Fibroblast of lung (primary cell): ENCODE results near the gene NCR2. TPM values are rescaled to one million over a fixed set of nuclear protein-coding genes. Genes with fewer than 3 reads are reported as not detected.

Experiments used
- DNase-seq, 2 donors: peaks; one replicate each; pipeline versions ENCODE4 v3.0.0 to v3.0.0-alpha.2; 2010; ENCODE audit warnings: low read depth in 2 of 2
- H2AFZ ChIP-seq: 2 replicates; pipeline ENCODE4 v1.5.1; 2012; ENCODE audit warnings: low read length, control low read depth, inconsistent platforms
- H3K27ac ChIP-seq: 2 replicates; pipeline ENCODE4 v1.5.1; 2011; ENCODE audit warnings: low read length, control low read depth; ENCODE audit not compliant: insufficient read depth
- H3K27me3 ChIP-seq: 2 replicates; pipeline ENCODE4 v1.5.1; 2011; ENCODE audit warnings: mild to moderate bottlenecking, low read length; ENCODE audit not compliant: control insufficient read depth, insufficient read depth
- H3K36me3 ChIP-seq: 2 replicates; pipeline ENCODE4 v1.5.1; 2011; ENCODE audit warnings: low read length; ENCODE audit not compliant: control insufficient read depth, insufficient read depth
- H3K4me1 ChIP-seq: 2 replicates; pipeline ENCODE4 v1.5.1; 2011; ENCODE audit warnings: low read length; ENCODE audit not compliant: control insufficient read depth, insufficient read depth; ENCODE audit errors: extremely low read depth
- H3K4me2 ChIP-seq: 2 replicates; pipeline ENCODE4 v1.5.1; 2011; ENCODE audit warnings: low read length, control low read depth; ENCODE audit not compliant: insufficient read depth; ENCODE audit errors: extremely low read depth
- H3K4me3 ChIP-seq, 4 experiments: fragments of 200-600 bp in 1 of 4; sonication (generic) in 1 of 4; replicated peaks in 1 of 4; 2 replicates each; pipeline ENCODE4 v1.5.1; 2011 to 2016; ENCODE audit warnings: low read length in 4 of 4, low read depth in 3 of 4, mild to moderate bottlenecking in 3 of 4, control low read depth in 2 of 4, inconsistent platforms in 1 of 4, mixed read lengths in 1 of 4; ENCODE audit not compliant: insufficient read depth in 1 of 4; ENCODE audit errors: control extremely low read depth in 1 of 4
- H3K79me2 ChIP-seq: 2 replicates; pipeline ENCODE4 v1.5.1; 2012; ENCODE audit warnings: mild to moderate bottlenecking, low read length, inconsistent platforms; ENCODE audit not compliant: control insufficient read depth, insufficient read depth
- H3K9ac ChIP-seq: 2 replicates; pipeline ENCODE4 v1.5.1; 2011; ENCODE audit warnings: mild to moderate bottlenecking, low read length, control low read depth; ENCODE audit not compliant: insufficient read depth
- H3K9me3 ChIP-seq: 2 replicates; pipeline ENCODE4 v1.5.1; 2012; ENCODE audit warnings: low read depth, low read length; ENCODE audit not compliant: control insufficient read depth, insufficient read depth
- H4K20me1 ChIP-seq: 2 replicates; pipeline ENCODE4 v1.5.1; 2011; ENCODE audit warnings: low read length; ENCODE audit not compliant: control insufficient read depth, insufficient read depth; ENCODE audit errors: extremely low read depth
- CTCF ChIP-seq, 2 donors: IDR thresholded peaks in 1 of 2; conservative IDR thresholded peaks in 1 of 2; 1 replicate in 1 of 2; 2 replicates in 1 of 2; pipeline ENCODE4 v1.5.1; 2011 to 2012; ENCODE audit warnings: low read length in 2 of 2, control low read depth in 1 of 2, inconsistent platforms in 1 of 2, low read depth in 1 of 2, mild to moderate bottlenecking in 1 of 2
- EZH2 ChIP-seq: IDR thresholded peaks from 2 replicates; pipeline ENCODE4 v1.5.1; 2012; ENCODE audit warnings: low read length, control low read depth, mild to moderate bottlenecking; ENCODE audit errors: missing control alignments
- polyA plus RNA-seq, 2 donors: library from polyadenylated mRNA; depleted of rRNA in 1 of 2; stranded (reverse) in 1 of 2; unstranded in 1 of 2; fragments of >200 nt; gene quantifications; 2 replicates each; pipeline ENCODE4 v1.2.1, GENCODE V29; 2011 to 2012; ENCODE audit warnings: missing spikeins in 1 of 2
- total RNA-seq: library from RNA; depleted of rRNA; stranded (reverse); fragments of >200 nt; gene quantifications from 2 replicates; pipeline ENCODE4 v1.2.1, GENCODE V29; 2014

NCR2 gene
- total and polyA plus RNA-seq, 2 donors (not counting 1 experiment from before 2014, with no cell fraction given) = not detected

- H3K9me3 ChIP-seq = no peaks in the 10 kb centered on the region
- TF ChIP-seq CTCF (conservative IDR thresholded peaks at IDR 0.05 in 1 of 2, IDR thresholded peaks at IDR 0.05 in 1 of 2; ENCODE audit: low read depth in 1 of 2, low read length in 2 of 2) (no peak), EZH2 (no peak)
- H3K4me1 ChIP-seq = no peaks in the 10 kb centered on the region
- H3K4me3 ChIP-seq = no peak overlapping the region
- H3K4me2 ChIP-seq = no peak overlapping the region
- no peak for DNase-seq
- no peak overlapping the region for H2AFZ ChIP-seq
- no peak overlapping the region for H3K9ac ChIP-seq
- H3K27me3 ChIP-seq = peaks cover 44% of the 10 kb centered on the region
- H3K79me2 ChIP-seq = no peaks in the 10 kb centered on the region
- H4K20me1 ChIP-seq = no peaks in the 10 kb centered on the region
- H3K36me3 ChIP-seq = no peaks in the 10 kb centered on the region
- H3K27ac ChIP-seq = no peak overlapping the region
Measured at GRCh38 chr6:41377071-41377470, 41.7 kb downstream of the NCR2 start.

- H2AFZ ChIP-seq = no peak overlapping the region
- H3K36me3 ChIP-seq = no peaks in the 10 kb centered on the region
- no peaks in the 10 kb centered on the region for H3K79me2 ChIP-seq
- H3K9me3 ChIP-seq = no peaks in the 10 kb centered on the region
- H3K4me1 ChIP-seq = no peaks in the 10 kb centered on the region
- peaks cover 25% of the 10 kb centered on the region for H3K27me3 ChIP-seq
- no peak for DNase-seq
- H3K4me2 ChIP-seq = no peak overlapping the region
- no peak overlapping the region for H3K27ac ChIP-seq
- no peak overlapping the region for H3K9ac ChIP-seq
- no peak overlapping the region for H3K4me3 ChIP-seq
- no peak for TF ChIP-seq EZH2
- TF ChIP-seq CTCF (conservative IDR thresholded peaks at IDR 0.05 in 1 of 2, IDR thresholded peaks at IDR 0.05 in 1 of 2; ENCODE audit: low read depth in 1 of 2, low read length in 2 of 2) = no peak
- no peaks in the 10 kb centered on the region for H4K20me1 ChIP-seq
Measured at GRCh38 chr6:41379306-41379705, 43.9 kb downstream of the NCR2 start.

- no peak for TF ChIP-seq EZH2
- no peak for TF ChIP-seq CTCF (conservative IDR thresholded peaks at IDR 0.05 in 1 of 2, IDR thresholded peaks at IDR 0.05 in 1 of 2; ENCODE audit: low read depth in 1 of 2, low read length in 2 of 2)
- H4K20me1 ChIP-seq = no peaks in the 10 kb centered on the region
- H3K4me1 ChIP-seq = no peaks in the 10 kb centered on the region
- no peak overlapping the region for H3K4me3 ChIP-seq
- no peak overlapping the region for H3K9ac ChIP-seq
- DNase-seq = no peak
- H3K27ac ChIP-seq = no peak overlapping the region
- H3K36me3 ChIP-seq = no peaks in the 10 kb centered on the region
- H3K9me3 ChIP-seq = no peaks in the 10 kb centered on the region
- H3K4me2 ChIP-seq = no peak overlapping the region
- H3K27me3 ChIP-seq = no peaks in the 10 kb centered on the region
- no peak overlapping the region for H2AFZ ChIP-seq
- no peaks in the 10 kb centered on the region for H3K79me2 ChIP-seq
Measured at GRCh38 chr6:41386594-41386993, 51.2 kb downstream of the NCR2 start.
